HepG2 (cell line): ENCODE results near the gene PTCD1. TPM values are rescaled to one million over a fixed set of nuclear protein-coding genes. Genes with fewer than 3 reads are reported as not detected.

Experiments used
- MIER3 ChIP-seq: IDR thresholded peaks from 2 replicates; pipeline ENCODE4 v1.6.1; 2016; ENCODE audit warnings: missing compliant biosample characterization, borderline replicate concordance
- MLLT10 ChIP-seq: sonication (generic); formaldehyde crosslinking; IDR thresholded peaks from 2 replicates; pipeline ENCODE4 v1.4.0; 2020; ENCODE audit warnings: missing genetic modification reagents
- MZF1 ChIP-seq: sonication (generic); formaldehyde crosslinking; IDR thresholded peaks from 2 replicates; pipeline ENCODE4 v1.8.1; 2023; ENCODE audit warnings: mild to moderate bottlenecking, missing genetic modification reagents, borderline replicate concordance
- NR2F1 ChIP-seq, 2 experiments: fragments of 450-650 bp in 1 of 2; formaldehyde crosslinking in 1 of 2; IDR thresholded peaks; 2 replicates each; pipeline versions ENCODE4 v1.5.0 to v1.6.1; 2016 to 2020; ENCODE audit warnings: mild to moderate bottlenecking in 1 of 2, missing compliant biosample characterization in 1 of 2, missing genetic modification reagents in 1 of 2, moderate library complexity in 1 of 2
- REL ChIP-seq: sonication (generic); formaldehyde crosslinking; conservative IDR thresholded peaks from 2 replicates; pipeline ENCODE4 v1.8.0; 2022; ENCODE audit warnings: mild to moderate bottlenecking, missing genetic modification reagents, moderate library complexity
- ZBTB43 ChIP-seq: sonication (generic); formaldehyde crosslinking; conservative IDR thresholded peaks from 2 replicates; pipeline ENCODE4 v1.4.0; 2020; ENCODE audit warnings: missing genetic modification reagents
- ZC3H4 ChIP-seq: sonication (generic); formaldehyde crosslinking; IDR thresholded peaks from 2 replicates; pipeline ENCODE4 v1.4.0; 2020; ENCODE audit warnings: missing genetic modification reagents, borderline replicate concordance
- ZFP37 ChIP-seq: sonication (generic); formaldehyde crosslinking; IDR thresholded peaks from 2 replicates; pipeline ENCODE4 v1.4.0; 2020; ENCODE audit warnings: missing genetic modification reagents, borderline replicate concordance
- ZHX2 ChIP-seq, 2 experiments: sonication (generic) in 1 of 2; formaldehyde crosslinking in 1 of 2; IDR thresholded peaks; 2 replicates each; pipeline versions ENCODE4 v1.6.1 to v1.9.0; 2014 to 2022; ENCODE audit warnings: antibody characterized with exemption in 1 of 2, borderline replicate concordance in 1 of 2, inconsistent platforms in 1 of 2, low read depth in 1 of 2, missing genetic modification reagents in 1 of 2
- ZNF10 ChIP-seq: sonication (generic); formaldehyde crosslinking; IDR thresholded peaks from 2 replicates; pipeline ENCODE4 v1.4.0; 2020; ENCODE audit warnings: mild to moderate bottlenecking, low read depth, missing genetic modification reagents, borderline replicate concordance
- ZNF572 ChIP-seq: sonication (generic); formaldehyde crosslinking; IDR thresholded peaks from 2 replicates; pipeline ENCODE4 v1.5.1; 2020; ENCODE audit warnings: mild to moderate bottlenecking, missing genetic modification reagents
- ZNF678 ChIP-seq: sonication (generic); formaldehyde crosslinking; IDR thresholded peaks from 2 replicates; pipeline ENCODE4 v1.4.0; 2020; ENCODE audit warnings: mild to moderate bottlenecking, missing genetic modification reagents
- polyA plus RNA-seq, 8 experiments: library from polyadenylated mRNA; depleted of rRNA in 3 of 8; stranded (reverse) in 7 of 8; unstranded in 1 of 8; fragments of >200 nt; fragmentation: Illumina TruSeq in 4 of 8; extraction: Trizol in 4 of 8; gene quantifications; 2 replicates each; pipeline versions ENCODE4 v1.2.1 to v1.2.3, GENCODE V29; 2011 to 2016; ENCODE audit warnings: low read depth in 4 of 8, missing spikeins in 1 of 8, mixed read lengths in 1 of 8; ENCODE audit not compliant: insufficient read depth in 1 of 8
- total RNA-seq, 5 experiments: library from RNA; depleted of rRNA; stranded (reverse); fragments of >200 nt; fragmentation: Illumina TruSeq; extraction: Trizol; gene quantifications; 2 replicates each; pipeline ENCODE4 v1.2.3, GENCODE V29; 2016; ENCODE audit warnings: low read depth in 1 of 5
- TF ChIP-seq, protein P1 (sequence below): sonication (generic); formaldehyde crosslinking; IDR thresholded peaks from 2 replicates; pipeline ENCODE4 v1.5.0; 2020; ENCODE audit warnings: mild to moderate bottlenecking, missing genetic modification reagents
- TF ChIP-seq, protein P2 (sequence below): sonication (generic); formaldehyde crosslinking; conservative IDR thresholded peaks from 2 replicates; pipeline ENCODE4 v1.8.1; 2023; ENCODE audit warnings: missing genetic modification reagents

Gene PTCD1
- total and polyA plus RNA-seq, 2 of the 13 experiments (the other 11 are each of a cell fraction or from before 2014, with no cell fraction given), result 3.0 to 8.4 TPM

- TF ChIP-seq ZHX2 (IDR thresholded peaks at IDR 0.05; ENCODE audit: low read depth) (no peak), ZHX2 (CRISPR knock-in tag; IDR thresholded peaks at IDR 0.05; ENCODE audit: borderline replicate concordance) (no peak), REL (CRISPR knock-in tag) (peak; percentile 73; the same call in 1 of the 2 replicates), MIER3 (CRISPR knock-in tag) (peak; percentile 66; the same call in 1 of the 2 replicates), MZF1 (CRISPR knock-in tag) (no peak), MLLT10 (CRISPR knock-in tag) (no peak), ZNF572 (CRISPR knock-in tag) (no peak), ZFP37 (0 out of 2 replicates have a peak, but pooled peaks have one; percentile 46), NR2F1 (CRISPR knock-in tag; IDR thresholded peaks at IDR 0.05) (no peak; a peak in 1 of 4 replicates), ZNF10 (CRISPR knock-in tag) (no peak), ZBTB43 (CRISPR knock-in tag) (0 out of 2 replicates have a peak, but pooled peaks have one; percentile 32), ZNF678 (CRISPR knock-in tag) (peak; percentile 78; the same call in 1 of the 2 replicates), ZC3H4 (no peak)
- TF ChIP-seq, protein P1, sequence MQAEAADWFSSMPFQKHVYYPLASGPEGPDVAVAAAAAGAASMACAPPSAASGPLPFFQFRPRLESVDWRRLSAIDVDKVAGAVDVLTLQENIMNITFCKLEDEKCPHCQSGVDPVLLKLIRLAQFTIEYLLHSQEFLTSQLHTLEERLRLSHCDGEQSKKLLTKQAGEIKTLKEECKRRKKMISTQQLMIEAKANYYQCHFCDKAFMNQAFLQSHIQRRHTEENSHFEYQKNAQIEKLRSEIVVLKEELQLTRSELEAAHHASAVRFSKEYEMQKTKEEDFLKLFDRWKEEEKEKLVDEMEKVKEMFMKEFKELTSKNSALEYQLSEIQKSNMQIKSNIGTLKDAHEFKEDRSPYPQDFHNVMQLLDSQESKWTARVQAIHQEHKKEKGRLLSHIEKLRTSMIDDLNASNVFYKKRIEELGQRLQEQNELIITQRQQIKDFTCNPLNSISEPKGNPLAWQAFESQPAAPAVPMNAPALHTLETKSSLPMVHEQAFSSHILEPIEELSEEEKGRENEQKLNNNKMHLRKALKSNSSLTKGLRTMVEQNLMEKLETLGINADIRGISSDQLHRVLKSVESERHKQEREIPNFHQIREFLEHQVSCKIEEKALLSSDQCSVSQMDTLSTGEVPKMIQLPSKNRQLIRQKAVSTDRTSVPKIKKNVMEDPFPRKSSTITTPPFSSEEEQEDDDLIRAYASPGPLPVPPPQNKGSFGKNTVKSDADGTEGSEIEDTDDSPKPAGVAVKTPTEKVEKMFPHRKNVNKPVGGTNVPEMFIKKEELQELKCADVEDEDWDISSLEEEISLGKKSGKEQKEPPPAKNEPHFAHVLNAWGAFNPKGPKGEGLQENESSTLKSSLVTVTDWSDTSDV (CRISPR knock-in tag), result no peak
- TF ChIP-seq, protein P2, sequence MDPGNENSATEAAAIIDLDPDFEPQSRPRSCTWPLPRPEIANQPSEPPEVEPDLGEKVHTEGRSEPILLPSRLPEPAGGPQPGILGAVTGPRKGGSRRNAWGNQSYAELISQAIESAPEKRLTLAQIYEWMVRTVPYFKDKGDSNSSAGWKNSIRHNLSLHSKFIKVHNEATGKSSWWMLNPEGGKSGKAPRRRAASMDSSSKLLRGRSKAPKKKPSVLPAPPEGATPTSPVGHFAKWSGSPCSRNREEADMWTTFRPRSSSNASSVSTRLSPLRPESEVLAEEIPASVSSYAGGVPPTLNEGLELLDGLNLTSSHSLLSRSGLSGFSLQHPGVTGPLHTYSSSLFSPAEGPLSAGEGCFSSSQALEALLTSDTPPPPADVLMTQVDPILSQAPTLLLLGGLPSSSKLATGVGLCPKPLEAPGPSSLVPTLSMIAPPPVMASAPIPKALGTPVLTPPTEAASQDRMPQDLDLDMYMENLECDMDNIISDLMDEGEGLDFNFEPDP, result no peak
Measured at GRCh38 chr7:99438573-99439480, at the start of gene PTCD1, which contains the start of gene CPSF4 (continued).
